ENCODE data around the gene MTHFSD.

Gene MTHFSD

DNA sequence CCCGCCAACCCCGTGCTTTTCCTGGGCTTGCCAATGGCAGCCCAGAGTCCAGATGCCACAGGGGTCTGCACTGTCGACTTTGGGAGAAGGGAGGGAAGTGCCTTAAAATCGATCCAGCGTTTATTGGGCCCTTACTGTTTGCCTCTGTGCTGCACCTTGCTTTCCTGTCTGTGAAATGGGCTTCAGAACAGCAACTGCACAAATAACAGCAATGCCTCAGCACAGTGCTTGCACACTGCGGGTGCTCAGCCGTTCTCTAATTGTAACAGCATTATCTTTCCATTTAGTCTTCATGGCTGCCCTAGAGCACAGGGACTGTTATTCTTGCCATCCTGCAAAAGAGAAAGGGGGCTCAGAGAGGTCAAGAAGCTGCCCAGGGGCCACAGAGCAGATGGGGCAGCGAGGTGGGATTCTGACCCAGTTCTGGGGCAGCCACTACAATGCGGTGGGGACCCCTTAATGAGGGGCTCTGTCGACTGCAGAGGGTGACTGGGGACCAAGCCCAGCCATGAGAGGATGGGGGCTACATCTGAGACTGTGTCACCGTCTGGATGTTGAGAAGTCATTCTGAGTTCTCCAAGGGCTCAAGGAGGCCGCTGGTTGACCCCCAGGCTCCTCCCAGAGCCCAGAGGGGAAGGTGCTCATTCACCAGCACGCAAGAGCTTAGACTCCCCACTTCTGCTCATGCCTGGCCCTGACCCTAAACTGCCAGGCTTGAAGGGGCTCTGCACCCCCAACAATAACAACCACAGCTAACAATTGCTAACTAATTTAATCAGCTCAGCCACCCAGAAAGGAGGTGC lies 54.1 kb downstream of the MTHFSD start:
- H3K4me1 ChIP-seq (ENCODE audit: control insufficient read depth, insufficient read depth, low read length, poor library complexity, severe bottlenecking): peaks cover 33% of the 10 kb centered on the region
- H3K4me3 ChIP-seq (ENCODE audit: extremely low read depth, insufficient read depth, low read length, poor library complexity, severe bottlenecking): no peak overlapping the region
- WGBS, 2 experiments (ENCODE audit: insufficient coverage in 2 of 2): 6 to 10% methylated on average over 8 to 12 of the region's 13 CpGs
- H3K27ac ChIP-seq (ENCODE audit: low read depth, low read length, severe bottlenecking): no peak overlapping the region
- no peaks in the 10 kb centered on the region for H3K9me3 ChIP-seq (ENCODE audit: control insufficient read depth, low read length)
- H3K36me3 ChIP-seq (ENCODE audit: control insufficient read depth, insufficient read depth, low read length): no peaks in the 10 kb centered on the region

DNA sequence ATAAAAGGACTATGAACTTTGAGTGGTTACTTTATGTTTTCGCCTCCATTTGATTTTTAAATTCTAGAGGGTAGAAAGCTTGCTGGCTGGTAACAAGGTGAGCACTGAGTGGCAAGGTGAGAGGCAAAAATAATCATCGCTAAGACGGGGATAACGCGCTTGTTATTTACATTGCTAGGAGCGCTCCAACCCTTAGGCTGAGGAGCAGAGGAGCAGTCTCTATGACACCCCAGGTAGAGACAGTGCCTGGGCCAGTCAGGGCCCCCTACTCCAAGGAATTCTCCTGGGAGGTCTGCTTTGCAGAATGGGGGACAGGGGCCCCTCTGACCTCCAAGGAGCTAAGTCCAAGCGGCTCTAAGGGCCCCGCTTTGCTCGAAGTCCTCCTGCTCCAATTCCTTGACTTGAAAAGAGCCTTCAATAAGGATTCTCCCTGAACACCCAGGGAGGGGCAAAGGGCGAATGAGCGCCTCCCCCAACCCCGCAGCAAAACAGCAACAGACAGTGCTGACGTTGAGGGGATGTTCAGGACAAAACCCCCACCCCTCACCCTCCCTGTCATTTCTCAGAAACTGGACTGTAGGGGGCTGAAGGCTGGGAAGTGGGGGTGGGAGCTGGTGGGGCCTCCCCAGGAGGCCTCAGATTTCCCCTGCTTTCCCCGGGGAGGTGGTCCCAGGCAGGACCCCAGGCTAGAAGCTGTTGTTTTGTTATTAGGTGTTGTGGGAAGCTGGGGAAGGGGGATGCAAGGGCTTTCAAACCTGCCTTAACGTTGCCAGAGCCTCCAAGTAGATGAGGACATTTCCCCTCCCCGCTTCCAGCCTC lies 54.9 kb downstream of the MTHFSD start:
- no peaks in the 10 kb centered on the region for H3K36me3 ChIP-seq (ENCODE audit: control insufficient read depth, insufficient read depth, low read length)
- no peak overlapping the region for H3K27ac ChIP-seq (ENCODE audit: low read depth, low read length, severe bottlenecking)
- 7 to 10% methylated on average over 10 of the region's 16 CpGs for WGBS, 2 experiments (ENCODE audit: insufficient coverage in 2 of 2)
- no peak overlapping the region for H3K4me3 ChIP-seq (ENCODE audit: extremely low read depth, insufficient read depth, low read length, poor library complexity, severe bottlenecking)
- peaks cover 36% of the 10 kb centered on the region for H3K4me1 ChIP-seq (ENCODE audit: control insufficient read depth, insufficient read depth, low read length, poor library complexity, severe bottlenecking)
- no peaks in the 10 kb centered on the region for H3K9me3 ChIP-seq (ENCODE audit: control insufficient read depth, low read length)

DNA sequence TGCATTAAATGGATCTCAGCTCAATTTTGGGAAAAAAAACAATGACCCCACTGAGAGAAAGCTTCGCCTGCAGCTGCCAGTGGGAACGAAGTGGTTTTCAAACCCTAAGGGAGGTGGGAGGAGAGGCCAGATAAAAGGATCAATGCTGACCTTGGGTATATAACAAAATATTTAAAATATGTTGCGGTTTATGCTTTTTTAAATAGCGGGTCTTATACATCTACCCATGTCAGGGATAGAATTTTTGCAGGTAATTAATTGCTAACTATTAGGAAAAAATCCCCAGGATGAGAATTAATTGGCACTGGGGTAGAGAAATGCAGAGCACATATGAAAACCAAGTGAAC lies 55.6 kb downstream of the MTHFSD start:
- no peak overlapping the region for H3K4me3 ChIP-seq (ENCODE audit: extremely low read depth, insufficient read depth, low read length, poor library complexity, severe bottlenecking)
- 0 to 14% methylated on average over 1 of the region's 4 CpGs for WGBS, 2 experiments (ENCODE audit: insufficient coverage in 2 of 2)
- no peak overlapping the region for H3K27ac ChIP-seq (ENCODE audit: low read depth, low read length, severe bottlenecking)
- H3K9me3 ChIP-seq (ENCODE audit: control insufficient read depth, low read length): no peaks in the 10 kb centered on the region
- peaks cover 40% of the 10 kb centered on the region for H3K4me1 ChIP-seq (ENCODE audit: control insufficient read depth, insufficient read depth, low read length, poor library complexity, severe bottlenecking)
- H3K36me3 ChIP-seq (ENCODE audit: control insufficient read depth, insufficient read depth, low read length): no peaks in the 10 kb centered on the region

DNA sequence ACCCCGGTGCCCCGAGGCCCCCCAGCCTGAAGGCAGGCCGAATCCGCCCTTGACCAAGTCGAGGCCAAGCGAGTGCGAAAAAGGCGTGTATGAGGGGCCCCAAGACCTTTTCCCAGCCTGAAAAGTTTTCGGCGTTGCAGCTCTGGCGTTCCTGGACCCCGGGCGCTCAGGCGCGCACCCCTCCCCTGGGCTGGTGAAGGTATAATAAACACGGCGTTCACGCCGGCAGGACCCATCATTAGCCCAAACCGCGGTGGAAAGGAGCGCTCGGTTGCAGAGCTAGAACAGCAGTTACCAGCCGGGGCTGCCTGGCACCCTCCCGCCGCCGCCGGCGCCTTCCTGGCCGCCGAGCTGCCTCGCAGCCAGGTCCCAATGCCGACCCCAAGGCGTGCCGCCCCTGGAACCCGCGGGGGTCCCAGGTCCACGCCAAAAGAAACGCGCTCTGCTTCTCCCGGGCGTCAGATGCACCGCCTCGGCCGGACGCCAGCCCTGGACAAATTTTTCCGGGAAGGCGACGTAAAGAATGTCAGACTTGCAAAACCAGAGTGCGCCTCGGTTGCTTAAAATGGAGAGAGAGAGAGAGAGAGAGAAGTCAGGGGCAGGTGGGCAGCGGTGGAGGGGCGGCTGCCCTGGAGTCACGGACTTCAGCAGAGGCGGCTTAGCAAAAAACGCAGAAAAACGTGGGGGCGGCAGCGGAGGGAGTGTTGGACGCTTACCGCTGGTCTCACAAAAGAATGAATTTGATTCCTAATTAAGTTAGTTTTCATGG lies 56.2 kb downstream of the MTHFSD start:
- H3K36me3 ChIP-seq (ENCODE audit: control insufficient read depth, insufficient read depth, low read length): no peaks in the 10 kb centered on the region
- no peak overlapping the region for H3K27ac ChIP-seq (ENCODE audit: low read depth, low read length, severe bottlenecking)
- peaks cover 42% of the 10 kb centered on the region for H3K4me1 ChIP-seq (ENCODE audit: control insufficient read depth, insufficient read depth, low read length, poor library complexity, severe bottlenecking)
- peak overlapping the region; percentile 3 for H3K4me3 ChIP-seq (ENCODE audit: extremely low read depth, insufficient read depth, low read length, poor library complexity, severe bottlenecking)
- no peaks in the 10 kb centered on the region for H3K9me3 ChIP-seq (ENCODE audit: control insufficient read depth, low read length)
- WGBS, 2 experiments (ENCODE audit: insufficient coverage in 2 of 2): 1 to 2% methylated on average over 41 to 53 of the region's 61 CpGs

DNA sequence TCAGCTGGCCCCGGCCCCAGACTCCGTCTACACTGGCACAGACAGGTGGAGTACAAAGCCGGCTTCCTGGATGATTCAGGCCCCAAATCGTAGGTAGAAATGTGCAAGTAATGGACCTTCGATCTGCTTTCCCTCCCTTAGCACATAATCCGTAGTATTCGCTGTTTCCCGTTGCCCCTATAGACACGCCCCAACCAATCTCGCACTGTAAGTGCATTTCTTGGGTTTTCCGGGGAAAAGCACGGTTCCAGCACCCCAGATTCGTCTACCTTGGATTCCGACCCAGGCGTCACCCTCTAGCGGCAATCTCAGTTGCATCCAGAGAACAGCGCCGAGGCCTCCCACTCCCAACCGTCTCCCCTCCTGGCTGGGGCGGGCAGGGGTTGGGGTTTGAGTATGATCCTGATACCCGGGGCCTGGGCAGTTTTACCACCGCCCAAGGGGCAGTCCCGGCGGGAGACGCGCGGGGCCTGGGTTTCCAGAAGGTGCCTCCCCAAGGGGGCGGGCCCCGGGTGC lies 56.8 kb downstream of the MTHFSD start:
- H3K9me3 ChIP-seq (ENCODE audit: control insufficient read depth, low read length): no peaks in the 10 kb centered on the region
- H3K27ac ChIP-seq (ENCODE audit: low read depth, low read length, severe bottlenecking): no peak overlapping the region
- H3K4me3 ChIP-seq (ENCODE audit: extremely low read depth, insufficient read depth, low read length, poor library complexity, severe bottlenecking): no peak overlapping the region
- WGBS, 2 experiments (ENCODE audit: insufficient coverage in 2 of 2): 2 to 4% methylated on average over 11 to 25 of the region's 29 CpGs
- peaks cover 42% of the 10 kb centered on the region for H3K4me1 ChIP-seq (ENCODE audit: control insufficient read depth, insufficient read depth, low read length, poor library complexity, severe bottlenecking)
- H3K36me3 ChIP-seq (ENCODE audit: control insufficient read depth, insufficient read depth, low read length): no peaks in the 10 kb centered on the region

DNA sequence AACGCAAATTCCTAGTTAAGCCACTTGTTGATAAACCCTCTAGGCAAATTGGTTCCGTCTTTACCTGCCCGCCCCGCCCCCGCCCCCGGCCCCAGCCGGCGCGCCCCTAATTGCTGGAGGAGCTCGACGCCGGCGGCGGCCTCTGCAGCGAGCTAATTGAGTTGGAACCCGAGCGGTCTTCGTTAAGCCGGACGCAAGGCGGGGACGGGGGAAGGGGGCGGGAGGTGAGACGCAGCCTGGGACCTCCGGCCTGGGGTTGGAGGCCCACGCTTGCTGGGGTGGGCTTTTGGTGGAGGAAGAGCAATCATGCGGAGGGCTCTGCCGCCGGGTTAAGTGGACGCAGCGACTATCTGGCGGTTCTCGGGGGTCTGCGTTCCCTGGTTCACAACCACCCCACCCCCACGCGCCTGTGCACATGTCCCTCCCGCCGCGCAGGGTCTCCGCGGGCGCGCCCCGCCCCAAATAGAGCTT lies 57.4 kb downstream of the MTHFSD start:
- no peaks in the 10 kb centered on the region for H3K36me3 ChIP-seq (ENCODE audit: control insufficient read depth, insufficient read depth, low read length)
- WGBS, 2 experiments (ENCODE audit: insufficient coverage in 2 of 2): 0 to 2% methylated on average over 22 to 32 of the region's 44 CpGs
- no peaks in the 10 kb centered on the region for H3K9me3 ChIP-seq (ENCODE audit: control insufficient read depth, low read length)
- H3K4me3 ChIP-seq (ENCODE audit: extremely low read depth, insufficient read depth, low read length, poor library complexity, severe bottlenecking): peak overlapping the region; percentile 24
- no peak overlapping the region for H3K27ac ChIP-seq (ENCODE audit: low read depth, low read length, severe bottlenecking)
- H3K4me1 ChIP-seq (ENCODE audit: control insufficient read depth, insufficient read depth, low read length, poor library complexity, severe bottlenecking): peaks cover 41% of the 10 kb centered on the region

DNA sequence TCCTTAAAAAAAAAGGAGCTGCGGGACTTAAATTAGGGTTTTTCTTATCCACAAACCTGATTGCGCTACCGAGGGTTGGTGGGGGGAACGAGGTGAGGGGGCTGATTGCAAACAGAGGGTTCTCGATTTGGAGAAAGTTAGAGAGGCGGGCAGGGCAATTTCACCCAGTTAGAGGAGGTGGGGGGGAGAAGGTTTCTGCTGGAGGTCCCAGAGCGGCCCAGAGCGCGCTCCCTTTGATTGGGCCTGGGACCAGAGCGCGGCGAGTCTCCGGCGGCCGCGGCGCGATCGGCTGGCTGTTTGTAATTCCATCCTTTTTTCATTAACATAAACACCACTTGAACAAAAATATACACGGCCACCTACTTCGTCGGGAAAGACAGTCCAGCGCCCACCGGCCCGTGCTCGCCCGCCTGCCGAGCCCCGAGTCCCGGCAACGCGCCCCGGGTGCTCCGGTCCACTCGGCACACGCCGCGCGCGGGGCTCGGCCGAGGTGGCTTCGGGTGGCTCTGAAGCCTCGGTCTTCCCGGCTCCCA lies 58.0 kb downstream of the MTHFSD start:
- H3K4me1 ChIP-seq (ENCODE audit: control insufficient read depth, insufficient read depth, low read length, poor library complexity, severe bottlenecking): peaks cover 40% of the 10 kb centered on the region
- WGBS, 2 experiments (ENCODE audit: insufficient coverage in 2 of 2): 0 to 1% methylated on average over 28 to 36 of the region's 45 CpGs
- no peaks in the 10 kb centered on the region for H3K36me3 ChIP-seq (ENCODE audit: control insufficient read depth, insufficient read depth, low read length)
- peak overlapping the region; percentile 24 for H3K4me3 ChIP-seq (ENCODE audit: extremely low read depth, insufficient read depth, low read length, poor library complexity, severe bottlenecking)
- H3K27ac ChIP-seq (ENCODE audit: low read depth, low read length, severe bottlenecking): no peak overlapping the region
- no peaks in the 10 kb centered on the region for H3K9me3 ChIP-seq (ENCODE audit: control insufficient read depth, low read length)

DNA sequence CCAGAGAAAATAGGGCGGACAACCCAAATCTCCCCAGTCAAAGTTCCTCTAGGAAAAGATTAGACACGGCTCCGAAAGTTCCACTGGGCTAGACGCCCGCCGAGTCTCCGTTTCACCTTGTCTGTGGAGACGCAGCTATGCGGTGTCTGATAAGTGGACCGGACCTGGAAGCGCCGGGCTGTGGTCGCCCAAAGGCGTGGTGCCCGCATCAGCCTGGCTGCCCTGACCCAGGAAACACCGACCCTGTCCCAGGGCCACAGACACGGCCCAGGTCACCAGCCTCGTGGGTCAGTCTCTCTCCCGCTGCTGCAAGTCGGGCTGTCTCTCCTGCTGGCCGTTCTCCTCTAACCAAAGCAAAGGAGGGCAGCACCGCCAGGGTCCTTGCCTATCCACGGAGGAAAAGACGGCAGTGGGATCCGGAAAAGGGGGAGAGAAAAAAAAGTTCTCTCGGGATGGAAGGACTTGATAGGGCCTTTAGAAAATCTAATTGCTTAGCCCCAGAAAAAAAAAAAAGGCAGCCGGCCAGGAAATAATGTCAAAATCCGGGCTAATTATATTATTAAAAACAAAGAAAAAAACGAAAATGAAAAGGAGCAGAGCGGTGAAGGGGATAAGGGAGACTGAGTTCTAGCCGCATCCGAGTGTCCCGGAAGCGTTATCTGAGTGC lies 58.6 kb downstream of the MTHFSD start:
- Histone ChIP-seq H3K36me3 (ENCODE audit: control insufficient read depth, insufficient read depth, low read length) (no peaks in the 10 kb centered on the region), H3K4me3 (ENCODE audit: extremely low read depth, insufficient read depth, low read length, poor library complexity, severe bottlenecking) (peak overlapping the region; percentile 24), H3K4me1 (ENCODE audit: control insufficient read depth, insufficient read depth, low read length, poor library complexity, severe bottlenecking) (peaks cover 46% of the 10 kb centered on the region), H3K27ac (ENCODE audit: low read depth, low read length, severe bottlenecking) (no peak overlapping the region), H3K9me3 (ENCODE audit: control insufficient read depth, low read length) (no peaks in the 10 kb centered on the region)
- WGBS, 2 experiments (ENCODE audit: insufficient coverage in 2 of 2): 9 to 12% methylated on average over 23 to 27 of the region's 34 CpGs

DNA sequence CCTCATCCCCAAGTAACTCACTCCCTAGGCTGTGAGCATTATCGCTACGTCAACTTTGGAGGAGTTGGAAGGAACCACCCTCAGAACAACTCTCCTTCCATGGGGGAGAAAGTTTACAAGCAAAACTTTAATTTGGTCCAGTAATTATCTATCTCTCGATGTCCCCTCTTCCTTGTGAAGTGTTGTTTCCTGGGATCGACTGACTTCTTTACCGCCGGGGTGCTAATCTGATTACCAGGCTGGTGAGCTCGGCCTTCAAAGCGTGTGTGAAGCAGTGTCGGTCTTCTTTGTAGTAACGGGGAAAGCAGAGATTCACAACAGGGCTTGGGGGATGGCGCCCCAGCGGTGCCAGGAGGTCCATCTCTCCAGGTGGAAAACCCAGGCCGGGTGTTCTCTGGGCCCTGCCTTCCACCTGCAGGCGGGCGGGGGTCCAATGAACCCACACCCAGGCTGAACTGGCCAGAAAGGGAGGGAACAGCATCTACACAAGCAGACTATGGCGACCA lies 59.2 kb downstream of the MTHFSD start:
- Histone ChIP-seq H3K27ac (ENCODE audit: low read depth, low read length, severe bottlenecking) (no peak overlapping the region), H3K9me3 (ENCODE audit: control insufficient read depth, low read length) (no peaks in the 10 kb centered on the region), H3K4me3 (ENCODE audit: extremely low read depth, insufficient read depth, low read length, poor library complexity, severe bottlenecking) (no peak overlapping the region), H3K4me1 (ENCODE audit: control insufficient read depth, insufficient read depth, low read length, poor library complexity, severe bottlenecking) (peaks cover 51% of the 10 kb centered on the region), H3K36me3 (ENCODE audit: control insufficient read depth, insufficient read depth, low read length) (no peaks in the 10 kb centered on the region)
- 2 to 3% methylated on average over 13 of the region's 16 CpGs for WGBS, 2 experiments (ENCODE audit: insufficient coverage in 2 of 2)

DNA sequence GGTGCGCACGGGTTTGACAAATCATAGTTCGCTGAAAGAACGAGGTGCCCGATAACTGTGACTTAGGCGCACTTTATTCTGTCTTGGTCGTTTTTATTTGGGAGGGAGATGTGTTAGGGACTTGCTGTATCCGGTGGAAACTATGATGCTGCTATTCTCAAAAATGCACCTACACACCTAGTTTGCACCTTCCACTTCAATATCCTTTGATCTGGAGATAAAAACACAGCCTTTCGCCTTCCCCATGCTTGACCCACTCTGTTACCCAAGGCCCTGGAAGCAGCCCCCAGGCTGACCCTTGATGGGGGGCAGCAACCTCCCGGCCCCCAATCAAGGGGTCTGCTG lies 59.7 kb downstream of the MTHFSD start:
- 0 to 7% methylated on average over 2 to 6 of the region's 10 CpGs for whole genome bisulfite sequencing, 2 experiments (ENCODE audit: insufficient coverage in 2 of 2)
- Histone ChIP-seq H3K4me1 (ENCODE audit: control insufficient read depth, insufficient read depth, low read length, poor library complexity, severe bottlenecking) (peaks cover 51% of the 10 kb centered on the region), H3K27ac (ENCODE audit: low read depth, low read length, severe bottlenecking) (no peak overlapping the region), H3K9me3 (ENCODE audit: control insufficient read depth, low read length) (no peaks in the 10 kb centered on the region), H3K36me3 (ENCODE audit: control insufficient read depth, insufficient read depth, low read length) (no peaks in the 10 kb centered on the region), H3K4me3 (ENCODE audit: extremely low read depth, insufficient read depth, low read length, poor library complexity, severe bottlenecking) (no peak overlapping the region)
